DND-41 (cell line): ENCODE measurements around the gene ARMC3.

ENCODE experiments used
- CTCF ChIP-seq: IDR thresholded peaks from 2 replicates; pipeline ENCODE4 v1.5.1; 2012; ENCODE audit warnings: borderline replicate concordance, low read length, moderate library complexity, mild to moderate bottlenecking; ENCODE audit not compliant: poor library complexity, severe bottlenecking; ENCODE audit errors: extremely low read depth
- EZH2 ChIP-seq: IDR thresholded peaks from 3 replicates; pipeline ENCODE4 v1.6.1; 2012; ENCODE audit warnings: borderline replicate concordance, low read depth, mild to moderate bottlenecking, moderate library complexity, low read length, inconsistent platforms; ENCODE audit not compliant: severe bottlenecking

GRCh38 chr10:22911067-22911466 is 16.8 kb upstream of the ARMC3 start:
- TF ChIP-seq CTCF = no peak
- no peak for TF ChIP-seq EZH2
